ENCODE results near the gene CLCNKB.

GRCh38 chr1:16101623-16102022, 58.0 kb downstream of the CLCNKB start:
- TF ChIP-seq POLR2AphosphoS5 (IDR thresholded peaks at IDR 0.05; ENCODE audit: borderline replicate concordance, low read depth, low read length): no peak
- no peak for TF ChIP-seq EZH2 (IDR thresholded peaks at IDR 0.05)

Measured in SK-N-MC (cell line).